Fibroblast of gingiva (primary cell): ENCODE measurements around the gene IER2.

Experiments
- DNase-seq: peaks from one replicate; pipeline ENCODE4 v3.0.0-alpha.2; 2011; ENCODE audit warnings: low read depth

IER2 gene

DNA sequence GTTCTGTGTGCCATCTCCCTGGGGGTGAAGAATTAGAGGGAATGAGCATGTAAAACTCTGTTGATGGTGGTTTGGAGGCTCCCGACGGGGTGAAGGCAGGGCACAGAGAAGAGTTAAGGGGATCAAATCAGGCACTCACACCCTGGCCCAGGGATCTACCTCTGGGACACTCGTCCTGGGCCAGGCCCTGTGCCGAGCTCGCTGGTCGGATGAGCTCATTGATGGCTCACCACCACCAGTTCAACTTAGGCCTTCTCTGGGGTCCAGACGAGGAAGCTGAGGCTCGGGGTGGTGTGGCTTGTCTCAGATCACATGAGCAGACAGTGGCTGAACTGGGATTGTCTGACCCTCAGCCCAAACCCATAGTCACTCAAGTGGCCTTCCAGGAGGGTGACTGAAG is 30.6 kb upstream of the IER2 start:
- DNase-seq: no peak

- DNase-seq: no peak
Observed at GRCh38 chr19:13120031-13120430, 30.2 kb upstream of the IER2 start.

GRCh38 chr19:13120817-13121216 is 29.4 kb upstream of the IER2 start:
- DNase-seq: no peak

GRCh38 chr19:13121551-13122274 is 28.5 kb upstream of the IER2 start:
- no peak for DNase-seq

- no peak for DNase-seq
Observed at GRCh38 chr19:13122275-13122878, 27.8 kb upstream of the IER2 start.

GRCh38 chr19:13122980-13123957 is 26.9 kb upstream of the IER2 start:
- no peak for DNase-seq

- DNase-seq: no peak
Observed at GRCh38 chr19:13127051-13127450, 23.2 kb upstream of the IER2 start.

- no peak for DNase-seq
Observed at GRCh38 chr19:13127811-13128575, 22.2 kb upstream of the IER2 start.

- no peak for DNase-seq
Observed at GRCh38 chr19:13128583-13128982, 21.6 kb upstream of the IER2 start.

- no peak for DNase-seq
Observed at GRCh38 chr19:13129384-13129783, 20.8 kb upstream of the IER2 start.

DNA sequence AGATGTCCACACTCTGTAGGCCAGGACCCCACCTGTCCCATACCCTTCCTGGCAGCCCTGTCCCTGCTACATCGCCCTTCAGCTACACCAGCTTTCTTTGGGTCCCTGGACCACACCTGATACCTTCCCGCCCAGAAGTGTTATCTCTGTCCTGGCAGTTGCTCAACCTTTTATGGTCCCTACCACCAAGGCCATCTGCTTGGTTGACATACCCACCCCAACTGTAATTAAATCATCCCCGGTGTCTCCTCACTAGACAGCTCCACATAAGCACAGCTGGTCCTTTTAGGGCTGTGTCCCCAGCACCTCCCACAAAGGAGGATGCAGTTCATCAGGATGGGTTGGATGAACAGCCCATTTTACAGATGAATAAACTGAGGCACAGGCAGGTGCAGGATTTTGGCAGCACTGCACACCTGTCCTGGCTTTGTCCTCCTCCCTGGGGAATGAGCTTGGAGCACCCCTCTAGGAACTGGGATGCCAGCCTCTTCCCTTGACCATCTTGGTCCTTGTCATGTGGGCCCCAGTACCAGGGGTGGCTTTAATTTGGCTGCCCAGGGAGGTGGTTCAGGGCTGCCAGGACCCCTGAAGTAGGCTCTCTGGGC is 19.2 kb upstream of the IER2 start:
- DNase-seq: no peak

DNA sequence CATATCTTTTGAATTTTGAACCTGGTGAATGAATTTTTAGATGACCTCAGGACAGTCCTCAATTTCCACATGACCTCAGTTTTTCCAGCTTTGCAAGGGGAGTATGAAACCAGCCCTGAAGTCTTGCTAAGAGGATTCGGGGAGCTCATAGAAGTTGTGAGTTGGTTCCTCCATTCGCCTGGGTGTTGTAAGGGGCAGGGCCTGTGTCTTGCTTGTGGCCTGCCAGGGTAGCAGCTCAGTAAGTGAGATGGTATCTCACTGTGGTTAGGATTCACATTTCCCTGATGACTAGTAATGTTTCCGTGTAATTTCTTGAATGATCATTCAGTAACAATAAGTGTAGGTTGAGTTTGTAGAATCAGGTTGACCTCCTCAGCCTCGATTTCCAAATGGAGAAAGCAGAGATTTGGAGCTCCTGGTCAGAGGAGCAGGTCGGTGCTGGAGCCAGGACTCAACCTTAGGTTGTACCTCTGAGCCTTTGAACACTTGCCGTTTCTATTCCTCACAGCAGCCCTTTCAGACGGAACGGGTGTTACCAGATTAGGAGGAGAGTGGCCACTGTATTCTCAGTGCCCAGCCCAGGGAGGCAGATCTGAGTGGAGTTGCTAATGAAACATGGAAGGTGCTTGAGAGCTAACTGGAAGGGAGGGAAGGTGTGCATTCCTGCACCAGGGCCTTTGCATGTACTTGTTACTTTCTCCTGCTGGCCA is 17.6 kb upstream of the IER2 start:
- peak; percentile 43 for DNase-seq

DNA sequence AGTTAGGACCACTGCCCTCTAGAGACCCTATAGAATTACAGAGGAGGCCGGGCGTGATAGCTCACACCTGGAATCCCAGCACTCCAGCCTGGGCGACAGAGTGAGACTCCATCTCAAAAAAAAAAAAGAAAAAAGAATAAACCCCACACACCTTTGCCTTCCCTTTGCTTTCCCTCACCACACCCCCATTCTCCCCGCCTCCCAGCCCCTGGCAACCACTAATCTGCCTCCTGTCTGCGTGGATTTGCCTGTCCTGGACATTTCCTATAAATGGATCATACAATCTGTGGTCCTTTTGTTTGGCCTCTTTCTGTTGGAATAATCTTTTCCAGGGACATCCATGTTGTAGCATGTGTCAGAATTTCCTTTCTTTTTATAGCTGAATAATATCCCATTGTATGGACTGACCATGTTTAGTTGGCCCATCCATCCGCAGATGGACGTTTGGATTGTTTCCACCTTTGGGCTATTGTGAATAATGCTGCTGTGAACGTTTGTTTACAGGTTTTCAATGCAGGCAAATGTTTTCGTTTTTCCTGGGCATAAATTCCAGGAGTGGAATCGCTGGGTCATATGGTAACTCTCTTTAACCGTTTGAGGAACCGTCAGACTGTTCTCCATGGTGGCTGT is 16.9 kb upstream of the IER2 start:
- DNase-seq: no peak

GRCh38 chr19:13134626-13135025 is 15.6 kb upstream of the IER2 start:
- DNase-seq: no peak

DNA sequence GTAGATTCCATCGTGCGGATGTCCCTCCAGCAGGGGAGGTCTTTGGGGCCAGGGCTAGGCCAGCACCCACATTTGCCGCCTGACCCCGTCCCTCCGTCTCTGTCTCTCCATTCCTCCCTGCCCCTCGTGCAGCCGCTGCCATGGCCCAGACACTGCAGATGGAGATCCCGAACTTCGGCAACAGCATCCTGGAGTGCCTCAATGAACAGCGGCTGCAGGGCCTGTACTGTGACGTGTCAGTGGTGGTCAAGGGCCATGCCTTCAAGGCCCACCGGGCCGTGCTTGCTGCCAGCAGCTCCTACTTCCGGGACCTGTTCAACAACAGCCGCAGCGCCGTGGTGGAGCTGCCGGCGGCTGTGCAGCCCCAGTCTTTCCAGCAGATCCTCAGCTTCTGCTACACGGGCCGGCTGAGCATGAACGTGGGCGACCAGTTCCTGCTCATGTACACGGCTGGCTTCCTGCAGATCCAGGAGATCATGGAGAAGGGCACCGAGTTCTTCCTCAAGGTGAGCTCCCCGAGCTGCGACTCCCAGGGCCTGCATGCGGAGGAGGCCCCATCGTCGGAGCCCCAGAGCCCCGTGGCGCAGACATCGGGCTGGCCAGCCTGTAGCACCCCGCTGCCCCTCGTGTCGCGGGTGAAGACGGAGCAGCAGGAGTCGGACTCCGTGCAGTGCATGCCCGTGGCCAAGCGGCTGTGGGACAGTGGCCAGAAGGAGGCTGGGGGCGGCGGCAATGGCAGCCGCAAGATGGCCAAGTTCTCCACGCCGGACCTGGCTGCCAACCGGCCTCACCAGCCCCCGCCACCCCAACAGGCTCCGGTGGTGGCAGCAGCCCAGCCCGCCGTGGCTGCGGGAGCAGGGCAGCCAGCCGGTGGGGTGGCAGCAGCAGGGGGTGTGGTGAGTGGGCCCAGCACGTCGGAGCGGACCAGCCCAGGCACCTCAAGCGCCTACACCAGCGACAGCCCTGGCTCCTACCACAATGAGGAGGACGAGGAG is 14.8 kb upstream of the IER2 start:
- no peak for DNase-seq

DNA sequence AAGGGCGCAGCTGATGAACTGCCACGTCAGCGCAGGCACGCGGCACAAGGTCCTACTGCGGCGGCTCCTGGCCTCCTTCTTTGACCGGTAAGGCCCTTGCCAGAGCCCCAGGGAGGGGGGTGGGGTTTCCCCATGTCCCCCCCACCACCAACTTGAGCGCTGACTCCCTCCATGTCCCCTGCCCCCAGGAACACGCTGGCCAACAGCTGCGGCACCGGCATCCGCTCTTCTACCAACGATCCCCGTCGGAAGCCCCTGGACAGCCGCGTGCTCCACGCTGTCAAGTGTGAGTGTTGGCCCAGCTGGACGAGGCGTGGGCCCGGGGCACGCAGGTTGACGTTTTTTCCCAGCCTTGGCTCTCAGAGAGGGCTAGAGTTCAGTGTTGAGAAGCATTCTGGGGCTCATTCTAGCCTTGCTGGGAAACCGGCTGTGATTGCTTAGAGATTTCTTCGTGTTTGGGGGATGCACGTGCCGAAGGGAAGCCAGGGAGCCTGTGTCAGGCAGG is 12.9 kb upstream of the IER2 start:
- no peak for DNase-seq

- DNase-seq: no peak
Observed at GRCh38 chr19:13138171-13138915, 11.9 kb upstream of the IER2 start.

DNA sequence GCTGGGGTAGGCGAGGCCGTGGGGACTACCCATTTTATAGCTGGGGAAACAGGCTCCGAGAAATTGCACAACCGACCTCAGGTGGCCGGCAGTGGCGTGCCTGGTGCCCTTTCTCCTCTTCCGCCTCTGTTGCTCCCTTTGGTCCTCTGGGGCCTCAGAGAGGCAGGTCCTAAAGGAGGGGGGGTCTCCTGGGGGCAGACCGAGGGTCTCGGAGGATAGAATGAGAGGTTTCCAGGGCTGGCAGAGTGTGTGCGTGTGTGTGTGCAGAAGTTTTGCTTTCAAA is 11.4 kb upstream of the IER2 start:
- no peak for DNase-seq
